Uterus (tissue), 4 donors: ENCODE measurements around the gene RLN3. TPM values are rescaled to one million over a fixed set of nuclear protein-coding genes. Genes with fewer than 3 reads are reported as not detected.
"Not testable (repeated sequence)": the region's sequence is repeated elsewhere in the genome, so short reads cannot be mapped to it uniquely, and the experiment has no call there.

ENCODE experiments used
- DNase-seq, 2 donors: peaks; one replicate each; pipeline ENCODE4 v3.0.0-alpha.2; 2019 to 2020
- H3K27ac ChIP-seq, 2 donors: fragments of 200-600 bp; sonication (generic); 1 replicate in 1 of 2; 2 replicates in 1 of 2; pipeline ENCODE4 v1.5.1; 2016 to 2018
- H3K27me3 ChIP-seq, 2 donors: fragments of 200-600 bp; sonication (generic); one replicate each; pipeline ENCODE4 v1.5.1; 2018 to 2019; ENCODE audit warnings: control low read depth in 1 of 2
- H3K36me3 ChIP-seq, 2 donors: fragments of 200-600 bp; sonication (generic); one replicate each; pipeline ENCODE4 v1.5.1; 2019; ENCODE audit warnings: control low read depth in 1 of 2
- H3K4me1 ChIP-seq, 2 donors: fragments of 200-600 bp; sonication (generic); one replicate each; pipeline ENCODE4 v1.5.1; 2018 to 2019; ENCODE audit warnings: control low read depth in 1 of 2
- H3K4me3 ChIP-seq, 2 donors: fragments of 200-600 bp; sonication (generic); 1 replicate in 1 of 2; 2 replicates in 1 of 2; pipeline ENCODE4 v1.5.1; 2018 to 2019; ENCODE audit warnings: mild to moderate bottlenecking in 1 of 2
- H3K9me3 ChIP-seq, 2 donors: fragments of 200-600 bp; sonication (generic); one replicate each; pipeline ENCODE4 v1.5.1; 2019; ENCODE audit warnings: control low read depth in 1 of 2
- POLR2A ChIP-seq, 2 donors: fragments of 450-650 bp; IDR thresholded peaks; one replicate each; pipeline ENCODE4 v1.6.1; 2016; ENCODE audit warnings: antibody characterized with exemption in 2 of 2, mild to moderate bottlenecking in 1 of 2, moderate library complexity in 1 of 2
- intact Hi-C: fragments of 100-400 bp; cut with DNase I; formaldehyde crosslinking; loops from one replicate; pipeline ENCODE4 v1.15.1; 2023; ENCODE audit warnings: low total_unique reads
- total RNA-seq, 4 donors: library from RNA; depleted of rRNA in 3 of 4; stranded (reverse); fragments of >200 nt in 3 of 4; gene quantifications; one replicate each; pipeline versions ENCODE4 v1.1.0 to v1.2.4, GENCODE V29; 2014 to 2023
- TF ChIP-seq, protein P1 (sequence below), 4 experiments: fragments of 200-600 bp in 2 of 4; fragments of 450-650 bp in 2 of 4; sonication (generic) in 2 of 4; IDR thresholded peaks; one replicate each; pipeline ENCODE4 v1.5.1; 2016 to 2019; ENCODE audit warnings: antibody characterized with exemption in 4 of 4, mild to moderate bottlenecking in 2 of 4, moderate library complexity in 1 of 4
- donor health status: DM: yes; HTN: yes; CAD: no.

The RLN3 gene
- total RNA-seq, 4 donors from 2014 or later: not detected

DNA sequence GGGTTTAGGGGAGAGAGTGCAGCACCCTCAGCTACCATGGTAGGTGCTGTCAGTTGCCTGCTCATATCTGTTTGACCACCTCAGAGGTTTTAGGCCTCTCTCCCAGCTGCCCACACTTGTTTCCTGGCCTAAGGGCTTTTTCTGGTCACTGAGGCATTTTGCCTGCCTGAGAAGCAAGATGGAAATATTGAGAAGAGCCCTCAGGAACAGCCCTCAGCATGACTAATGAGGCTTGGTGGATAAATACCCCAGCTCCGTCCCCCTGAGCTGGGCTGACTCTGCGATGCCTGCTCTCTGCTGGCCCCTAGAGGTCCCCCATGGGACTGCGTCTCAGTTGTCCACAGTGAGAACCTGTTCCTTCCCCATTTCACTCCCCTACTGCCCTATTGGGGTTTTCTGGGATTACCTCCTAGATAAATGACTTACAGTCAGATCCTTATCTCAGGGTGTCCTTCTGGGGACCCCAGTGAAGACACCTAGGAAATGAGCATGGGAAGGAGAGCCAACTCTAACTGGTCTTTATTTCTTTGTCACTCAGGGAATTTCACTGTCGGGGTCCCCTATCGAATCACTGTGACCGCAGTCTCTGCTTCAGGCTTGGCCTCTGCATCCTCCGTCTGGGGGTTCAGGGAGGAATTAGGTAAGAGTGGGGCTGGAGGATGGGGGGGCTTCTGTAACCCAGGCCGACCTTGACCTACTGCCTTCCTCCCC lies 20.6 kb downstream of the RLN3 start:
- no peaks in the 10 kb centered on the region for H3K36me3 ChIP-seq
- no peaks in the 10 kb centered on the region for H3K9me3 ChIP-seq
- intact Hi-C loops: no loop called here
- no peak for TF ChIP-seq POLR2A (IDR thresholded peaks at IDR 0.05)
- TF ChIP-seq, protein P1, sequence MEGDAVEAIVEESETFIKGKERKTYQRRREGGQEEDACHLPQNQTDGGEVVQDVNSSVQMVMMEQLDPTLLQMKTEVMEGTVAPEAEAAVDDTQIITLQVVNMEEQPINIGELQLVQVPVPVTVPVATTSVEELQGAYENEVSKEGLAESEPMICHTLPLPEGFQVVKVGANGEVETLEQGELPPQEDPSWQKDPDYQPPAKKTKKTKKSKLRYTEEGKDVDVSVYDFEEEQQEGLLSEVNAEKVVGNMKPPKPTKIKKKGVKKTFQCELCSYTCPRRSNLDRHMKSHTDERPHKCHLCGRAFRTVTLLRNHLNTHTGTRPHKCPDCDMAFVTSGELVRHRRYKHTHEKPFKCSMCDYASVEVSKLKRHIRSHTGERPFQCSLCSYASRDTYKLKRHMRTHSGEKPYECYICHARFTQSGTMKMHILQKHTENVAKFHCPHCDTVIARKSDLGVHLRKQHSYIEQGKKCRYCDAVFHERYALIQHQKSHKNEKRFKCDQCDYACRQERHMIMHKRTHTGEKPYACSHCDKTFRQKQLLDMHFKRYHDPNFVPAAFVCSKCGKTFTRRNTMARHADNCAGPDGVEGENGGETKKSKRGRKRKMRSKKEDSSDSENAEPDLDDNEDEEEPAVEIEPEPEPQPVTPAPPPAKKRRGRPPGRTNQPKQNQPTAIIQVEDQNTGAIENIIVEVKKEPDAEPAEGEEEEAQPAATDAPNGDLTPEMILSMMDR (IDR thresholded peaks at IDR 0.05): peak; percentile 25 to 44 (median 32)
- no peak overlapping the region for H3K4me3 ChIP-seq
- no peaks in the 10 kb centered on the region for H3K4me1 ChIP-seq
- DNase-seq: no peak
- H3K27ac ChIP-seq: no peak overlapping the region
- H3K27me3 ChIP-seq: no peaks in the 10 kb centered on the region

DNA sequence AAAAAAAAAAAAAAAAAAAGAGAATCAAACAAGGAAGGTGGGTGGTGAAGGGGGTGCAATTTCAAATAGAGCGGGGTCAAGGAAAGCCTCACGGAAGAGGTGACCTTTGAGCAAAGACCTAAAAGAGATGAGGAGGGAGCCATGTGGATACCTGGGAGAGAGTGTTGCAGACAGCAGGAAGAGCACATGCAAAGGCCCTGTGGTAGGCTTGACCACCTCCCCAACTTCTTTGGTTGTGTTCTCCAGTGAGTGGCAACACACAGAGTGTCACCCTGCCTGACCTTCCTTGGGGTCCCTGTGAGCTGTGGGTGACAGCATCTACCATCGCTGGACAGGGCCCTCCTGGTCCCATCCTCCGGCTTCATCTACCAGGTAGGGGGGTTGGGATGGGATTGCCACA lies 22.6 kb downstream of the RLN3 start:
- Histone ChIP-seq H3K36me3 (no peaks in the 10 kb centered on the region), H3K4me1 (no peaks in the 10 kb centered on the region), H3K27me3 (no peaks in the 10 kb centered on the region), H3K27ac (no peak overlapping the region), H3K4me3 (no peak overlapping the region), H3K9me3 (no peaks in the 10 kb centered on the region)
- DNase-seq: no peak
- intact Hi-C loops: no loop called here
- no peak for TF ChIP-seq POLR2A (IDR thresholded peaks at IDR 0.05)
- TF ChIP-seq, protein P1 (IDR thresholded peaks at IDR 0.05): no peak

DNA sequence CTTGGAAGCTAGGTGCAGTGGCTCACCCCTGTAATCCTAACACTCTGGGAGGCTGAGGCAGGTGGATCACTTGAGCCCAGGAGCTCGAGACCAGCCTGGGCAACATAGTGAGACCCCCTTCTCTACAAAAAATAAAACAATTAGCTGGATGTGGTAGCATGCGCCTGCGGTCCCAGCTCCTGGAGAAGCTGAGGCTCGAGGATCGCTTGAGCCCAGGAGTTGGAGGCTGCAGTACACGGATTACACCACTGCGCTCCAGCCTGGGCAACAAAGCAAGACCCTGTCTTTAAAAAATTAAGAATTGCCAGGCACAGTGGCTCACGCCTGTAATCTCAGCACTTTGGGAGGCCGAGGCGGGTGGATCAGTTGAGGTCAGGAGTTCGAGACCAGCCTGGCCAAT lies 23.0 kb downstream of the RLN3 start:
- H3K9me3 ChIP-seq, H3K27me3 ChIP-seq, H3K36me3 ChIP-seq, H3K4me1 ChIP-seq, H3K27ac ChIP-seq, intact Hi-C loops, DNase-seq, H3K4me3 ChIP-seq: not testable (repeated sequence)

DNA sequence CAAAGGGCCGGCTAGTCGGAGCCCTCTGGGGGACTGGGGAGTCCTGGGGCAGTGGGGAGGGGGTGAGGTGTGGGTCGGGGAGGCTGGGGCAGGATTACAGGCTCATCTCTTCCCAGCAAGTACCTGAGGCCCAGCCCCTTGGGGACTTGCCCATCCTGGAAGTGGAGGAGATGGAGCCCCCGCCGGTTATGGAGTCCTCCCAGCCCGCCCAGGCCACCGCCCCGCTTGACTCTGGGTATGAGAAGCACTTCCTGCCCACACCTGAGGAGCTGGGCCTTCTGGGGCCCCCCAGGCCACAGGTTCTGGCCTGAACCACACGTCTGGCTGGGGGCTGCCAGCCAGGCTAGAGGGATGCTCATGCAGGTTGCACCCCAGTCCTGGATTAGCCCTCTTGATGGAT lies 24.0 kb downstream of the RLN3 start:
- Histone ChIP-seq H3K36me3 (no peaks in the 10 kb centered on the region), H3K4me1 (no peaks in the 10 kb centered on the region), H3K9me3 (no peaks in the 10 kb centered on the region), H3K27ac (no peak overlapping the region), H3K27me3 (no peaks in the 10 kb centered on the region), H3K4me3 (no peak overlapping the region)
- TF ChIP-seq, protein P1 (IDR thresholded peaks at IDR 0.05): no peak
- no peak for TF ChIP-seq POLR2A (IDR thresholded peaks at IDR 0.05)
- intact Hi-C loops: no loop called here
- DNase-seq: no peak

DNA sequence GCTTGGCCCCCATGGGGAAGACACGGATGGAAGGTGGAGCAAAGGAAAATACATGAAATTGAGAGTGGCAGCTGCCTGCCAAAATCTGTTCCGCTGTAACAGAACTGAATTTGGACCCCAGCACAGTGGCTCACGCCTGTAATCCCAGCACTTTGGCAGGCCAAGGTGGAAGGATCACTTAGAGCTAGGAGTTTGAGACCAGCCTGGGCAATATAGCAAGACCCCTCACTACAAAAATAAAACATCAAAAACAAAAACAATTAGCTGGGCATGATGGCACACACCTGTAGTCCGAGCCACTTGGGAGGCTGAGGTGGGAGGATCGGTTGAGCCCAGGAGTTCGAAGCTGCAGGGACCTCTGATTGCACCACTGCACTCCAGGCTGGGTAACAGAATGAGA lies 24.5 kb downstream of the RLN3 start:
- peaks cover 0 to 2% of the 10 kb centered on the region in 2 donors for H3K4me1 ChIP-seq
- no peak overlapping the region for H3K27ac ChIP-seq
- H3K4me3 ChIP-seq: no peak overlapping the region
- no peaks in the 10 kb centered on the region for H3K27me3 ChIP-seq
- TF ChIP-seq, protein P1 (IDR thresholded peaks at IDR 0.05): no peak
- no peak for TF ChIP-seq POLR2A (IDR thresholded peaks at IDR 0.05)
- no peaks in the 10 kb centered on the region for H3K36me3 ChIP-seq
- DNase-seq: no peak
- no peaks in the 10 kb centered on the region for H3K9me3 ChIP-seq
- intact Hi-C loops: no loop called here

DNA sequence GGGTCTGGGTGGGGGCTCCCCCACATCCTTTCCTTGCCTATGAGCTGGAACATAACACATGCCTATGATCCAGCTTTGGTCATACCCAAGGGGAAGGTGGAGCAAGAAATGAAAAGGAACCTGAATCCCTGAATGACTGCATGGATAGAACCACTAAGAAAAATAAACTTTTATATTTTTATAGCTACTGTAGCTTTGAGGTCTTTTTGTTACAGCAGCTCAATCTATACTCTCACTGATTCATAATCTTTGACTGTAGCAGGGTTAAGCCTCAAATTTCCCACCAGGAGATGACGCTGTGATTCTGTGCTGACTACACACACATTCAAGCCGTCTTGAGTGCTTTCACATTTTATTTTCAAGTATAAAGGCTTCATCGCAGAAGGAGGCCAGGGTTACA lies 25.1 kb downstream of the RLN3 start:
- DNase-seq: no peak
- Histone ChIP-seq H3K4me3 (no peak overlapping the region), H3K27ac (no peak overlapping the region), H3K4me1 (peaks cover 0 to 7% of the 10 kb centered on the region in 2 donors), H3K36me3 (no peaks in the 10 kb centered on the region), H3K9me3 (no peaks in the 10 kb centered on the region), H3K27me3 (no peaks in the 10 kb centered on the region)
- TF ChIP-seq, protein P1 (IDR thresholded peaks at IDR 0.05): no peak
- no peak for TF ChIP-seq POLR2A (IDR thresholded peaks at IDR 0.05)
- intact Hi-C loops: no loop called here
